GM23248 (cell line): ENCODE data around the gene NCOA7. TPM values are rescaled to one million over a fixed set of nuclear protein-coding genes. Genes with fewer than 3 reads are reported as not detected.

Experiments
- DNase-seq: peaks from one replicate; pipeline ENCODE4 v3.0.0-alpha.2; 2015
- H2AFZ ChIP-seq: fragments of 200-600 bp; sonication (generic); 2 replicates; pipeline ENCODE4 v1.6.1; 2016; ENCODE audit warnings: antibody characterized with exemption
- H3F3A ChIP-seq: fragments of 200-600 bp; sonication (generic); 2 replicates; pipeline ENCODE4 v1.6.1; 2016; ENCODE audit warnings: mild to moderate bottlenecking, antibody characterized with exemption, mixed run types; ENCODE audit not compliant: insufficient read depth
- H3K27ac ChIP-seq: fragments of 200-600 bp; sonication (generic); 2 replicates; pipeline ENCODE4 v1.5.1; 2016; ENCODE audit warnings: mild to moderate bottlenecking
- H3K27me3 ChIP-seq: fragments of 200-600 bp; sonication (generic); replicated peaks from 2 replicates; pipeline ENCODE4 v1.6.1; 2016; ENCODE audit warnings: mild to moderate bottlenecking; ENCODE audit not compliant: insufficient read depth
- H3K36me3 ChIP-seq: fragments of 200-600 bp; sonication (generic); 2 replicates; pipeline ENCODE4 v1.6.1; 2016; ENCODE audit warnings: low read depth, mild to moderate bottlenecking
- H3K4me1 ChIP-seq: fragments of 200-600 bp; sonication (generic); 2 replicates; pipeline ENCODE4 v1.6.1; 2016; ENCODE audit warnings: mild to moderate bottlenecking; ENCODE audit not compliant: insufficient read depth
- H3K4me2 ChIP-seq: fragments of 200-600 bp; sonication (generic); one replicate; pipeline ENCODE4 v1.6.1; 2016; ENCODE audit warnings: mild to moderate bottlenecking; ENCODE audit not compliant: unreplicated experiment
- H3K4me3 ChIP-seq: fragments of 200-600 bp; sonication (generic); 2 replicates; pipeline ENCODE4 v1.5.1; 2016; ENCODE audit warnings: mild to moderate bottlenecking
- H3K79me2 ChIP-seq: fragments of 200-600 bp; sonication (generic); 2 replicates; pipeline ENCODE4 v1.6.1; 2016; ENCODE audit warnings: mild to moderate bottlenecking; ENCODE audit not compliant: insufficient read depth
- H3K9ac ChIP-seq: fragments of 200-600 bp; sonication (generic); 2 replicates; pipeline ENCODE4 v1.6.1; 2016; ENCODE audit warnings: mild to moderate bottlenecking
- H3K9me2 ChIP-seq: fragments of 200-600 bp; sonication (generic); 2 replicates; pipeline ENCODE4 v1.6.1; 2016; ENCODE audit warnings: mixed run types, mild to moderate bottlenecking, moderate library complexity; ENCODE audit not compliant: insufficient read depth
- H3K9me3 ChIP-seq: fragments of 200-600 bp; sonication (generic); one replicate; pipeline ENCODE4 v1.6.1; 2017; ENCODE audit warnings: low read depth
- H4K20me1 ChIP-seq: fragments of 200-600 bp; sonication (generic); 2 replicates; pipeline ENCODE4 v1.6.0; 2016; ENCODE audit not compliant: insufficient read depth
- EZH2 ChIP-seq: fragments of 200-600 bp; sonication (generic); IDR thresholded peaks from 2 replicates; pipeline ENCODE4 v1.6.1; 2018; ENCODE audit warnings: antibody characterized with exemption, mild to moderate bottlenecking; ENCODE audit not compliant: insufficient read depth, poor library complexity, severe bottlenecking
- EZH2phosphoT487 ChIP-seq: fragments of 200-600 bp; sonication (generic); IDR thresholded peaks from 2 replicates; pipeline ENCODE4 v1.6.1; 2018; ENCODE audit warnings: antibody characterized with exemption, moderate library complexity, mild to moderate bottlenecking, low read depth; ENCODE audit not compliant: insufficient read depth
- WGBS, 2 experiments: methylation state at CpG; one replicate each; pipeline ENCODE4 v1.1.6; 2015 to 2017; ENCODE audit warnings: low lambda C conversion rate in 2 of 2, low coverage in 1 of 2; ENCODE audit errors: missing lambda C conversion rate in 2 of 2; 5-methylcytosine and 5-hydroxymethylcytosine counted together
- in situ Hi-C: fragments of 300-500 bp; cut with MboI; formaldehyde crosslinking; loops from 2 replicates; pipeline ENCODE4 v1.15.0; 2020
- polyA plus RNA-seq: library from polyadenylated mRNA; unstranded; fragments of >200 nt; fragmentation: Nextera tagmentation; extraction: Ambion mirVana; gene quantifications from 2 replicates; pipeline ENCODE4 v1.2.1, GENCODE V29; 2016
- total RNA-seq: library from RNA; depleted of rRNA; stranded (reverse); fragments of >200 nt; shearing (Covaris generic); gene quantifications from 2 replicates; pipeline ENCODE4 v1.2.3, GENCODE V29; 2014

The NCOA7 gene
- total and polyA plus RNA-seq, 2 experiments from 2014 or later = 9.5 to 10.2 TPM

- Histone ChIP-seq H3K9me3 (no peaks in the 10 kb centered on the region), H4K20me1 (no peaks in the 10 kb centered on the region), H3F3A (no peaks in the 10 kb centered on the region), H3K27ac (no peak within 1 kb of the TSS), H3K4me2 (peak within 1 kb of the TSS; percentile 84), H3K36me3 (no peaks in the 10 kb centered on the region), H3K9me2 (no peaks in the 10 kb centered on the region), H3K4me3 (peak within 1 kb of the TSS; percentile 76), H3K27me3 (peaks cover 73% of the 10 kb centered on the region), H3K79me2 (no peaks in the 10 kb centered on the region), H3K9ac (peak within 1 kb of the TSS; percentile 66), H3K4me1 (peaks cover 10% of the 10 kb centered on the region), H2AFZ (peak within 1 kb of the TSS; percentile 84)
- WGBS, 2 experiments = 2% methylated on average over 43 to 59 of the region's 95 CpGs
- peak; percentile 96 for DNase-seq
- TF ChIP-seq EZH2 = no peak
- TF ChIP-seq EZH2phosphoT487 = no peak
- in situ Hi-C loops = no loop called here
These were observed 41.4 kb upstream of the NCOA7 start, which contains the start of gene HEY2 for GRCh38 chr6:125749173-125749864. HEY2 (plus strand) TSS chr6:125749632; CDS start chr6:125749777, 145 bp downstream.

GRCh38 chr6:125749865-125750691 lies 40.7 kb upstream of the NCOA7 start:
- Histone ChIP-seq H3F3A (no peaks in the 10 kb centered on the region), H3K9me2 (no peaks in the 10 kb centered on the region), H3K9ac (peak overlapping the region; percentile 54), H3K79me2 (no peaks in the 10 kb centered on the region), H3K9me3 (no peaks in the 10 kb centered on the region), H3K36me3 (no peaks in the 10 kb centered on the region), H3K4me2 (peak overlapping the region; percentile 64), H3K4me1 (peaks cover 10% of the 10 kb centered on the region), H3K27me3 (peaks cover 74% of the 10 kb centered on the region), H3K27ac (no peak overlapping the region), H2AFZ (peak overlapping the region; percentile 83), H3K4me3 (peak overlapping the region; percentile 76), H4K20me1 (no peaks in the 10 kb centered on the region)
- in situ Hi-C loops = loop anchor here (25.0 kb wide), 2 partner anchors 588 to 888 kb away; partner anchors contain the start of gene TPD52L1
- WGBS, 2 experiments = 12 to 13% methylated on average over 35 of the region's 35 CpGs
- TF ChIP-seq EZH2phosphoT487 (no peak), EZH2 (peak; percentile 74)
- DNase-seq = no peak

DNA sequence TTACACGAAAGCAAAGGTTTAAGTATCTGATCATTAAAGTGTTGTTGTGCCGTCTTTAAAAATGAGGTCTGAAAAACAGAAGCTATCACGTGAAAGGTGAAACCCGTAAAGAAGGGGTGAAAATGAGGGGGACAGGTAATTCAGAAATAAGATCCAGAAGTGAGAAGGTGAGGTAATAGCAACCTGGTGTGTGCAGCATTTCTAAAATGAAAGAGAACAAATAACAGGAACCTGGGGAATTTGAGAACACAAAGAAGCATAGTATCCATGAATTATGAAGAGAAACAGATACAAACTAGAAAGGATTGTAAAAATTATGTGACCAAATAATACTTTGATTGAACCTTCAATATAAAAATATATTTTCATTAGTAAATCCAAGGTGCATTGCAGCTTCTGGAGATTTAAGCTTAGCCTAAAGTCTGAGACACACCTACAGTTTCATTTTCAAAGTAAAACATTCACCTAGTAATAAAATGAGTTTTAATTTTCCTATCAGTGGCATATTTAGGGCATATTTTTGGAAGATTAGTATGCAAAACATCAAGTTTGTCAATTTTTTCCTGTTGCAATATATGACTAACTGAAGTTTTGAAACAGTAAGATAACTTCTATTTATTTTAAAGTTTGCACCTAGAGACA lies 39.9 kb upstream of the NCOA7 start:
- Histone ChIP-seq H3K9ac (no peak overlapping the region), H4K20me1 (no peaks in the 10 kb centered on the region), H3K9me2 (no peaks in the 10 kb centered on the region), H3F3A (no peaks in the 10 kb centered on the region), H3K36me3 (no peaks in the 10 kb centered on the region), H3K27ac (no peak overlapping the region), H3K4me1 (peaks cover 10% of the 10 kb centered on the region), H3K4me3 (no peak overlapping the region), H2AFZ (no peak overlapping the region), H3K27me3 (peaks cover 73% of the 10 kb centered on the region), H3K4me2 (no peak overlapping the region), H3K9me3 (no peaks in the 10 kb centered on the region), H3K79me2 (no peaks in the 10 kb centered on the region)
- no peak for DNase-seq
- in situ Hi-C loops = loop anchor here (25.0 kb wide), 2 partner anchors 589 to 889 kb away; partner anchors contain the start of gene TPD52L1
- WGBS, 2 experiments = 67 to 74% methylated on average over 4 of the region's 4 CpGs
- no peak for TF ChIP-seq EZH2phosphoT487
- no peak for TF ChIP-seq EZH2

GRCh38 chr6:125751334-125751916 lies 39.3 kb upstream of the NCOA7 start:
- no peaks in the 10 kb centered on the region for H4K20me1 ChIP-seq
- no peak overlapping the region for H3K4me3 ChIP-seq
- H3K27me3 ChIP-seq = peaks cover 69% of the 10 kb centered on the region
- H3F3A ChIP-seq = no peaks in the 10 kb centered on the region
- WGBS, 2 experiments = 80% methylated on average over 6 of the region's 6 CpGs
- TF ChIP-seq EZH2 (no peak), EZH2phosphoT487 (no peak)
- H3K9me2 ChIP-seq = no peaks in the 10 kb centered on the region
- no peak overlapping the region for H3K27ac ChIP-seq
- H2AFZ ChIP-seq = no peak overlapping the region
- no peak overlapping the region for H3K4me2 ChIP-seq
- no peaks in the 10 kb centered on the region for H3K9me3 ChIP-seq
- H3K9ac ChIP-seq = no peak overlapping the region
- in situ Hi-C loops = loop anchor here (25.0 kb wide), 2 partner anchors 589 to 889 kb away; partner anchors contain the start of gene TPD52L1
- no peaks in the 10 kb centered on the region for H3K36me3 ChIP-seq
- H3K79me2 ChIP-seq = no peaks in the 10 kb centered on the region
- peaks cover 10% of the 10 kb centered on the region for H3K4me1 ChIP-seq
- DNase-seq = no peak
